ENCODE measurements around the gene CP. TPM values are rescaled to one million over a fixed set of nuclear protein-coding genes. Genes with fewer than 3 reads are reported as not detected.

The CP gene
- total RNA-seq, 2 experiments from 2014 or later, result not detected

DNA sequence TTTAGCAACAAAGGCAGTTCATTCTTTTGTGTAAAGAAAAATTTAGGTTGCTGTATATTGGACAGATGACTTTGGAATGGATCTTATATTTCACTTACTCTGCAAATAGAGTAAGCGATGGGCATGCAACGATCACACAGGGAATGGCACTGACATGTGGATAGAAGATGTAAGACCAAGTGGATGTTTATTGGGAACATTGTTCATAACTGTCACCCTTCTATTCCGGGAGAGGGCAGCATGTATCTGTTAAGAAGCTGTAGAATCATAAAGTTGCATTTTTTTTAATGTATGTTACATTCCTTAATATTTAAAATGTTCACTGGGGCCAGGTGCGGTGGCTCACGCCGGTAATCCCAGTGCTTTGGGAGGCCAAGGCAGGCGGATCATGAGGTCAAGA is 51.0 kb downstream of the CP start:
- no peak overlapping the region for H3K4me3 ChIP-seq (ENCODE audit: low read depth, low read length, poor library complexity, severe bottlenecking)
- H3K79me2 ChIP-seq (ENCODE audit: insufficient read depth, low read depth, low read length), result no peaks in the 10 kb centered on the region
- no peak overlapping the region for H2AFZ ChIP-seq (ENCODE audit: low read length)
- ChIA-PET POLR2A (interaction anchor here (1.2 kb wide), 1 partner anchor 13 kb away, joined by 3 read pairs; no protein-coding TSS in a partner anchor), CTCF (ENCODE audit: unreplicated experiment) (no interaction called here)
- peaks cover 85% of the 10 kb centered on the region for H3K36me3 ChIP-seq (ENCODE audit: insufficient read depth, low read length)
- no peak for DNase-seq (ENCODE audit: low spot score)
- H4K20me1 ChIP-seq (ENCODE audit: insufficient read depth, low read length), result no peaks in the 10 kb centered on the region
- no peak overlapping the region for H3K4me2 ChIP-seq (ENCODE audit: low read length)
- no TSS peak for BruUV-seq (replicated peaks)
- no peak overlapping the region for H3K27ac ChIP-seq (ENCODE audit: low read depth, low read length, poor library complexity, severe bottlenecking)
- no peaks in the 10 kb centered on the region for H3K9me2 ChIP-seq (ENCODE audit: insufficient read depth, low read length)
- no peaks in the 10 kb centered on the region for H3K9me3 ChIP-seq (ENCODE audit: low read length)
- intact Hi-C loops (cut with micrococcal nuclease; ENCODE audit: unreplicated experiment), result no loop called here
- TF ChIP-seq, protein P1, sequence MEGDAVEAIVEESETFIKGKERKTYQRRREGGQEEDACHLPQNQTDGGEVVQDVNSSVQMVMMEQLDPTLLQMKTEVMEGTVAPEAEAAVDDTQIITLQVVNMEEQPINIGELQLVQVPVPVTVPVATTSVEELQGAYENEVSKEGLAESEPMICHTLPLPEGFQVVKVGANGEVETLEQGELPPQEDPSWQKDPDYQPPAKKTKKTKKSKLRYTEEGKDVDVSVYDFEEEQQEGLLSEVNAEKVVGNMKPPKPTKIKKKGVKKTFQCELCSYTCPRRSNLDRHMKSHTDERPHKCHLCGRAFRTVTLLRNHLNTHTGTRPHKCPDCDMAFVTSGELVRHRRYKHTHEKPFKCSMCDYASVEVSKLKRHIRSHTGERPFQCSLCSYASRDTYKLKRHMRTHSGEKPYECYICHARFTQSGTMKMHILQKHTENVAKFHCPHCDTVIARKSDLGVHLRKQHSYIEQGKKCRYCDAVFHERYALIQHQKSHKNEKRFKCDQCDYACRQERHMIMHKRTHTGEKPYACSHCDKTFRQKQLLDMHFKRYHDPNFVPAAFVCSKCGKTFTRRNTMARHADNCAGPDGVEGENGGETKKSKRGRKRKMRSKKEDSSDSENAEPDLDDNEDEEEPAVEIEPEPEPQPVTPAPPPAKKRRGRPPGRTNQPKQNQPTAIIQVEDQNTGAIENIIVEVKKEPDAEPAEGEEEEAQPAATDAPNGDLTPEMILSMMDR (conservative IDR thresholded peaks at IDR 0.05; ENCODE audit: low read length), result no peak
- TF ChIP-seq EZH2phosphoT487 (IDR thresholded peaks at IDR 0.05; ENCODE audit: borderline replicate concordance, low read depth, low read length), result no peak
- no peaks in the 10 kb centered on the region for H3K4me1 ChIP-seq (ENCODE audit: insufficient read depth, low read length, poor library complexity, severe bottlenecking)

GRCh38 chr3:149167898-149168297 is 53.7 kb downstream of the CP start:
- H3K4me1 ChIP-seq (ENCODE audit: insufficient read depth, low read length, poor library complexity, severe bottlenecking), result peaks cover 5% of the 10 kb centered on the region
- no peak overlapping the region for H3K27ac ChIP-seq (ENCODE audit: low read depth, low read length, poor library complexity, severe bottlenecking)
- H3K4me3 ChIP-seq (ENCODE audit: low read depth, low read length, poor library complexity, severe bottlenecking), result no peak overlapping the region
- ChIA-PET POLR2A (no interaction called here), CTCF (ENCODE audit: unreplicated experiment) (no interaction called here)
- H3K4me2 ChIP-seq (ENCODE audit: low read length), result no peak overlapping the region
- H3K9me2 ChIP-seq (ENCODE audit: insufficient read depth, low read length), result no peaks in the 10 kb centered on the region
- TF ChIP-seq EZH2phosphoT487 (IDR thresholded peaks at IDR 0.05; ENCODE audit: borderline replicate concordance, low read depth, low read length), result no peak
- TF ChIP-seq, protein P1 (conservative IDR thresholded peaks at IDR 0.05; ENCODE audit: low read length), result no peak
- no peaks in the 10 kb centered on the region for H4K20me1 ChIP-seq (ENCODE audit: insufficient read depth, low read length)
- peaks cover 94% of the 10 kb centered on the region for H3K36me3 ChIP-seq (ENCODE audit: insufficient read depth, low read length)
- BruUV-seq (replicated peaks), result no TSS peak
- no peak for DNase-seq (ENCODE audit: low spot score)
- no peaks in the 10 kb centered on the region for H3K9me3 ChIP-seq (ENCODE audit: low read length)
- no peak overlapping the region for H2AFZ ChIP-seq (ENCODE audit: low read length)
- intact Hi-C loops (cut with micrococcal nuclease; ENCODE audit: unreplicated experiment), result no loop called here
- H3K79me2 ChIP-seq (ENCODE audit: insufficient read depth, low read depth, low read length), result no peaks in the 10 kb centered on the region

DNA sequence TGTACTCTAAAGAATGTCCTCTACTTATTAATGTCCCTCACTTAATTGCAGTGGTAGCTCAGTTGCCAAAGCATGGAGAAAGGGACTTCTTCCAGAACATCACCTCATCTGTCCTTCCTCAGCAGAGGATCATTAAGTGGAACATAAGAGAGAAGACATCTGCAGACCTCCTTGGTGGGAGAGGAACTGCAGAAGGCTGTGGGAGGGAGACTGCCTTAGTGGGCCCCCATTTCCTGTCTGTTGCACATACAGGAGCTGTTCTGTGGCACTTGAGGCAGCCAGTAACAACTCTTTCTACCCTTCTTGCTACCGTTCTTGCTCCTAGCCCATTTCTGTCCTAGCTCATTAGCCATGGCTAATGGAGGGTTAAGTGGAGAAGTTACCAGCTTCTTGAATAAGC is 58.6 kb downstream of the CP start:
- Histone ChIP-seq H3K79me2 (ENCODE audit: insufficient read depth, low read depth, low read length) (no peaks in the 10 kb centered on the region), H3K36me3 (ENCODE audit: insufficient read depth, low read length) (peaks cover 90% of the 10 kb centered on the region), H3K4me3 (ENCODE audit: low read depth, low read length, poor library complexity, severe bottlenecking) (no peak overlapping the region), H2AFZ (ENCODE audit: low read length) (no peak overlapping the region), H3K9me3 (ENCODE audit: low read length) (no peaks in the 10 kb centered on the region), H3K4me1 (ENCODE audit: insufficient read depth, low read length, poor library complexity, severe bottlenecking) (peaks cover 6% of the 10 kb centered on the region), H3K9me2 (ENCODE audit: insufficient read depth, low read length) (no peaks in the 10 kb centered on the region), H4K20me1 (ENCODE audit: insufficient read depth, low read length) (no peaks in the 10 kb centered on the region), H3K27ac (ENCODE audit: low read depth, low read length, poor library complexity, severe bottlenecking) (no peak overlapping the region), H3K4me2 (ENCODE audit: low read length) (no peak overlapping the region)
- ChIA-PET POLR2A (interaction anchor here (0.6 to 1.3 kb wide), 5 partner anchors 12 to 98 kb away, joined by 3 to 9 read pairs (median 4); partner anchors contain the start of gene HPS3), CTCF (ENCODE audit: unreplicated experiment) (no interaction called here)
- peak; percentile 13 for DNase-seq (ENCODE audit: low spot score)
- intact Hi-C loops (cut with micrococcal nuclease; ENCODE audit: unreplicated experiment), result no loop called here
- no TSS peak for BruUV-seq (replicated peaks)
- no peak for TF ChIP-seq EZH2phosphoT487 (IDR thresholded peaks at IDR 0.05; ENCODE audit: borderline replicate concordance, low read depth, low read length)
- TF ChIP-seq, protein P1 (conservative IDR thresholded peaks at IDR 0.05; ENCODE audit: low read length), result no peak
